HepG2 (cell line): Measurements from ENCODE around the gene SFXN5. TPM values are rescaled to one million over a fixed set of nuclear protein-coding genes. Genes with fewer than 3 reads are reported as not detected.

Source experiments
- ATAC-seq: fragments of 200-7000 bp; cut with Tn5 transposase; 3 replicates; pipeline ENCODE4 v1.9.1; 2020; ENCODE audit warnings: mild to moderate bottlenecking, moderate library complexity
- BruUV-seq: library from RNA; stranded (reverse); fragments of 400-500 nt; replicated peaks from 2 replicates; lab custom pipeline; 2021; lab: Mats Ljungman, UMichigan
- CTCF ChIA-PET: fragments of 300-600 bp; formaldehyde crosslinking; extraction: SDS; loops from one replicate; lab custom pipeline; 2021; ENCODE audit warnings: low total read pairs, inconsistent platforms, low intra/inter-chr PET ratio; lab: Yijun Ruan, JAX
- POLR2A ChIA-PET: fragments of 350-600 bp; sonication (Branson Sonifier 250); formaldehyde crosslinking; loops from one replicate; lab custom pipeline; 2020; ENCODE audit warnings: antibody characterized with exemption, inconsistent platforms; lab: Yijun Ruan, JAX
- DNase-seq: peaks from one replicate; pipeline ENCODE4 v3.0.0-alpha.2; 2015; ENCODE audit warnings: low spot score
- FAIRE-seq: peaks from 3 replicates; lab custom pipeline; 2011; peaks lifted over from hg19 to GRCh38; lab: Jason Lieb, UNC
- H2AFZ ChIP-seq: one replicate; pipeline ENCODE4 v1.6.1; 2011; ENCODE audit warnings: low read length, inconsistent platforms
- H3K27ac ChIP-seq: fragments of 300-600 bp; 3 replicates; pipeline ENCODE4 v1.8.0; 2011; ENCODE audit warnings: mixed run types, mild to moderate bottlenecking, mixed read lengths, low read length, inconsistent platforms; ENCODE audit not compliant: insufficient read depth; ENCODE audit errors: extremely low read length
- H3K27me3 ChIP-seq, 2 experiments: fragments of 200-600 bp in 1 of 2; 2 replicates in 1 of 2; 3 replicates in 1 of 2; pipeline versions ENCODE4 v1.6.0 to v1.8.0; 2011; ENCODE audit warnings: low read length in 2 of 2, mild to moderate bottlenecking in 2 of 2, moderate library complexity in 2 of 2, inconsistent platforms in 1 of 2; ENCODE audit not compliant: insufficient read depth in 2 of 2, control insufficient read depth in 1 of 2
- H3K36me3 ChIP-seq, 2 experiments: fragments of 200-600 bp in 1 of 2; replicated peaks in 1 of 2; 2 replicates in 1 of 2; 3 replicates in 1 of 2; pipeline versions ENCODE4 v1.5.1 to v1.8.0; 2011; ENCODE audit warnings: low read length in 2 of 2, inconsistent platforms in 1 of 2; ENCODE audit not compliant: insufficient read depth in 2 of 2, control insufficient read depth in 1 of 2
- H3K4me1 ChIP-seq: 2 replicates; pipeline ENCODE4 v1.5.1; 2012; ENCODE audit warnings: low read length, inconsistent platforms; ENCODE audit not compliant: insufficient read depth
- H3K4me2 ChIP-seq: 2 replicates; pipeline ENCODE4 v1.6.0; 2011; ENCODE audit warnings: low read depth, low read length, inconsistent platforms
- H3K4me3 ChIP-seq, 3 experiments: fragments of 200-600 bp in 1 of 3; sonication (generic), shearing (Covaris generic) in 1 of 3; replicated peaks in 1 of 3; 2 replicates each; pipeline ENCODE4 v1.5.1; 2011 to 2016; ENCODE audit warnings: low read length in 3 of 3, inconsistent platforms in 2 of 3, low read depth in 2 of 3, mild to moderate bottlenecking in 2 of 3, control low read depth in 1 of 3, mixed read lengths in 1 of 3; ENCODE audit not compliant: insufficient read depth in 1 of 3
- H3K79me2 ChIP-seq: one replicate; pipeline ENCODE4 v1.6.1; 2011; ENCODE audit warnings: low read length, inconsistent platforms; ENCODE audit not compliant: insufficient read depth
- H3K9ac ChIP-seq: 2 replicates; pipeline ENCODE4 v1.6.0; 2011; ENCODE audit warnings: mild to moderate bottlenecking, low read depth, low read length, inconsistent platforms; ENCODE audit not compliant: insufficient read depth
- H3K9me3 ChIP-seq: 2 replicates; pipeline ENCODE4 v1.5.1; 2012; ENCODE audit warnings: mild to moderate bottlenecking, low read length
- H4K20me1 ChIP-seq: 2 replicates; pipeline ENCODE4 v1.6.0; 2011; ENCODE audit warnings: inconsistent platforms, mild to moderate bottlenecking, low read length, moderate library complexity; ENCODE audit not compliant: insufficient read depth
- BCLAF1 ChIP-seq: fragments of 450-650 bp; IDR thresholded peaks from 2 replicates; pipeline ENCODE4 v1.6.1; 2017; ENCODE audit warnings: mild to moderate bottlenecking
- CHCHD3 ChIP-seq: sonication (generic); formaldehyde crosslinking; IDR thresholded peaks from 2 replicates; pipeline ENCODE4 v1.8.0; 2022; ENCODE audit warnings: mild to moderate bottlenecking, missing genetic modification reagents, moderate library complexity
- KMT2B ChIP-seq: IDR thresholded peaks from 2 replicates; pipeline ENCODE4 v1.6.1; 2016; ENCODE audit warnings: missing genetic modification reagents, missing compliant biosample characterization
- PRDM15 ChIP-seq: sonication (generic); formaldehyde crosslinking; IDR thresholded peaks from 2 replicates; pipeline ENCODE4 v1.4.0; 2020; ENCODE audit warnings: missing genetic modification reagents
- RAD51 ChIP-seq: fragments of 450-650 bp; IDR thresholded peaks from 2 replicates; pipeline ENCODE4 v1.6.1; 2016; ENCODE audit warnings: borderline replicate concordance
- SIN3B ChIP-seq: fragments of 150-350 bp; IDR thresholded peaks from 2 replicates; pipeline ENCODE4 v1.6.1; 2014; ENCODE audit warnings: low read length
- SKIL ChIP-seq: sonication (generic); formaldehyde crosslinking; IDR thresholded peaks from 2 replicates; pipeline ENCODE4 v1.8.0; 2022; ENCODE audit warnings: missing genetic modification reagents, mild to moderate bottlenecking, moderate library complexity, borderline replicate concordance
- SOX13 ChIP-seq, 3 experiments: fragments of 450-650 bp in 1 of 3; sonication (generic) in 1 of 3; formaldehyde crosslinking in 1 of 3; IDR thresholded peaks in 2 of 3; conservative IDR thresholded peaks in 1 of 3; 2 replicates each; pipeline versions ENCODE4 v1.5.0 to v1.6.1; 2016 to 2020; ENCODE audit warnings: antibody characterized with exemption in 1 of 3, mild to moderate bottlenecking in 1 of 3, missing compliant biosample characterization in 1 of 3, missing genetic modification reagents in 1 of 3, moderate library complexity in 1 of 3
- TEF ChIP-seq: sonication (generic); formaldehyde crosslinking; IDR thresholded peaks from 2 replicates; pipeline ENCODE4 v1.5.0; 2020; ENCODE audit warnings: missing genetic modification reagents
- ZNF564 ChIP-seq: sonication (generic); formaldehyde crosslinking; IDR thresholded peaks from 2 replicates; pipeline ENCODE4 v1.8.1; 2023; ENCODE audit warnings: mild to moderate bottlenecking, missing genetic modification reagents
- ZNF597 ChIP-seq: sonication (generic); formaldehyde crosslinking; IDR thresholded peaks from 2 replicates; pipeline ENCODE4 v1.5.0; 2020; ENCODE audit warnings: missing genetic modification reagents
- WGBS: methylation state at CpG from one replicate; pipeline ENCODE4 v1.1.6; 2017; ENCODE audit warnings: low lambda C conversion rate; 5-methylcytosine and 5-hydroxymethylcytosine counted together
- in situ Hi-C: cut with HindIII; loops from 2 replicates; pipeline ENCODE4 v1.10.0; 2017; ENCODE audit warnings: low pct_unique_long_range_greater_than_20kb; ENCODE audit not compliant: extremely low pct_ligation_motif_present
- intact Hi-C: fragments of 100-400 bp; cut with micrococcal nuclease; formaldehyde crosslinking; loops from one replicate; pipeline ENCODE4 v1.10.0; 2022; ENCODE audit not compliant: unreplicated experiment
- polyA plus RNA-seq, 8 experiments: library from polyadenylated mRNA; depleted of rRNA in 3 of 8; stranded (reverse) in 7 of 8; unstranded in 1 of 8; fragments of >200 nt; fragmentation: Illumina TruSeq in 4 of 8; extraction: Trizol in 4 of 8; gene quantifications; 2 replicates each; pipeline versions ENCODE4 v1.2.1 to v1.2.3, GENCODE V29; 2011 to 2016; ENCODE audit warnings: low read depth in 4 of 8, missing spikeins in 1 of 8, mixed read lengths in 1 of 8; ENCODE audit not compliant: insufficient read depth in 1 of 8
- total RNA-seq, 5 experiments: library from RNA; depleted of rRNA; stranded (reverse); fragments of >200 nt; fragmentation: Illumina TruSeq; extraction: Trizol; gene quantifications; 2 replicates each; pipeline ENCODE4 v1.2.3, GENCODE V29; 2016; ENCODE audit warnings: low read depth in 1 of 5

SFXN5 gene
- total and polyA plus RNA-seq, 2 of the 13 experiments (the other 11 are each of a cell fraction or from before 2014, with no cell fraction given) = 34.9 to 37.4 TPM

- in situ Hi-C loops = no loop called here
- DNase-seq = no peak
- no peak for TF ChIP-seq TEF (CRISPR knock-in tag)
- TF ChIP-seq SIN3B = no peak
- no peak for TF ChIP-seq BCLAF1
- TF ChIP-seq ZNF564 (CRISPR knock-in tag) = no peak
- TF ChIP-seq RAD51 = no peak
- TF ChIP-seq CHCHD3 (CRISPR knock-in tag) = no peak
- no peak for TF ChIP-seq SOX13 (IDR thresholded peaks at IDR 0.05)
- no peak for TF ChIP-seq SOX13 (CRISPR knock-in tag; conservative IDR thresholded peaks at IDR 0.05 in 1 of 2, IDR thresholded peaks at IDR 0.05 in 1 of 2)
- TF ChIP-seq KMT2B (CRISPR knock-in tag) = no peak
- TF ChIP-seq ZNF597 (CRISPR knock-in tag) = no peak
- no peak for TF ChIP-seq PRDM15 (CRISPR knock-in tag)
- TF ChIP-seq SKIL (CRISPR knock-in tag) = no peak
Observed at GRCh38 chr2:73083886-73084800, 12.6 kb upstream of the SFXN5 start.

More at GRCh38 chr2:73083886-73084800, 12.6 kb upstream of the SFXN5 start:
- Histone ChIP-seq H3K9ac (no peak overlapping the region), H3K4me2 (no peak overlapping the region), H4K20me1 (peaks cover 23% of the 10 kb centered on the region; the same call in 1 of the 2 replicates), H3K27ac (no peak overlapping the region), H3K4me1 (peaks cover 6% of the 10 kb centered on the region; the same call in 1 of the 2 replicates), H3K79me2 (peaks cover 6% of the 10 kb centered on the region), H3K36me3 (peaks cover 44 to 48% of the 10 kb centered on the region in 2 experiments), H2AFZ (no peak overlapping the region), H3K4me3 (no peak overlapping the region), H3K9me3 (no peaks in the 10 kb centered on the region), H3K27me3 (no peaks in the 10 kb centered on the region)
- intact Hi-C loops = no loop called here
- no TSS peak for BruUV-seq
- no peak for FAIRE-seq
- WGBS = 94% methylated on average over 7 of the region's 7 CpGs
- no peak for ATAC-seq
- POLR2A ChIA-PET = no interaction called here
- CTCF ChIA-PET = interaction anchor here (1.9 to 2.8 kb wide), 4 partner anchors 72 to 176 kb away, joined by 4 to 54 read pairs (median 26); no protein-coding TSS in a partner anchor
